K562 (cell line): ENCODE measurements around the gene IL3RA.

Experiments
- CBX5 ChIP-seq: IDR thresholded peaks from 2 replicates; pipeline ENCODE4 v1.6.1; 2014; ENCODE audit warnings: low read depth, borderline replicate concordance
- CTCF ChIP-seq, 3 experiments: IDR thresholded peaks in 2 of 3; conservative IDR thresholded peaks in 1 of 3; 2 replicates each; pipeline ENCODE4 v1.5.1; 2011 to 2012; ENCODE audit warnings: low read length in 3 of 3, mild to moderate bottlenecking in 3 of 3, control low read depth in 2 of 3, improper control_type of control experiment in 1 of 3, inconsistent platforms in 1 of 3, low read depth in 1 of 3, mixed read lengths in 1 of 3, moderate library complexity in 1 of 3; ENCODE audit not compliant: insufficient read depth in 2 of 3
- E2F4 ChIP-seq: sonication (generic); formaldehyde crosslinking; IDR thresholded peaks from 2 replicates; pipeline ENCODE4 v1.8.0; 2022; ENCODE audit warnings: mild to moderate bottlenecking, low read depth, missing genetic modification reagents
- MIER1 ChIP-seq: fragments of 450-650 bp; IDR thresholded peaks from 2 replicates; pipeline ENCODE4 v1.6.1; 2016; ENCODE audit warnings: antibody characterized with exemption, mild to moderate bottlenecking, low read depth
- NR3C1 ChIP-seq: sonication (generic); formaldehyde crosslinking; IDR thresholded peaks from 2 replicates; pipeline ENCODE4 v1.8.1; 2022; ENCODE audit warnings: missing genetic modification reagents
- PKNOX1 ChIP-seq: fragments of 450-650 bp; IDR thresholded peaks from 2 replicates; pipeline ENCODE4 v1.6.1; 2016
- TBL1XR1 ChIP-seq, 2 experiments: IDR thresholded peaks; 2 replicates each; pipeline ENCODE4 v1.6.1; 2012; ENCODE audit warnings: improper control_type of control experiment in 2 of 2, low read length in 2 of 2, mild to moderate bottlenecking in 1 of 2
- ZKSCAN8 ChIP-seq: fragments of 200-800 bp; sonication (Bioruptor generic); IDR thresholded peaks from 2 replicates; pipeline ENCODE4 v1.6.1; 2016; ENCODE audit warnings: missing genetic modification characterization, missing compliant biosample characterization
- ZNF3 ChIP-seq: fragments of 250-450 bp; sonication (Bioruptor Pico); IDR thresholded peaks from 2 replicates; pipeline ENCODE4 v1.5.0; 2021; ENCODE audit warnings: mild to moderate bottlenecking, moderate library complexity

DNA sequence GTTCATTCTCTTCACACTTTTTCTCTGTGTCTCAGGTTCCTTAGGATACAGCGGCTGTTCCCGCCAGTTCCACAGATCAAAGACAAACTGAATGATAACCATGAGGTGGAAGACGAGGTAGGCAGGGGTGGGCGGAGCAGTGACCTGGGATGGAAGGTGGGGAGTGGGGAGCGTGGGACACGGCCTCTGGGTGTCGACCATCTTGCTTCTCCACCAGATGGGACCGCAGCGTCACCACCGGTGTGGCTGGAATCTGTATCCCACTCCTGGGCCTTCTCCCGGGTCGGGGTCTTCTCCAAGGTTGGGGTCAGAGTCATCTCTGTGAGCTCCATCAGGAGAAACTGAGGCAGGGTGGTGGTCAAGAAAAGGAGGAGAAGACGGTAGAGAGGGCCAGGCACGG, 31.2 kb upstream of the IL3RA start:
- no peak for TF ChIP-seq CTCF (IDR thresholded peaks at IDR 0.05 in 2 of 3, conservative IDR thresholded peaks at IDR 0.05 in 1 of 3; ENCODE audit: insufficient read depth in 2 of 3, low read depth in 1 of 3, low read length in 3 of 3)
- no peak for TF ChIP-seq CBX5
- TF ChIP-seq ZKSCAN8 (CRISPR knock-in tag) = no peak
- no peak for TF ChIP-seq MIER1
- TF ChIP-seq E2F4 (CRISPR knock-in tag) = no peak
- no peak for TF ChIP-seq NR3C1 (CRISPR knock-in tag)
- TF ChIP-seq ZNF3 (CRISPR knock-in tag) = no peak
- no peak for TF ChIP-seq PKNOX1
- TF ChIP-seq TBL1XR1 (IDR thresholded peaks at IDR 0.05; ENCODE audit: low read length in 2 of 2) = no peak
